G401 (cell line): ENCODE measurements around the gene KIF26B. TPM values are rescaled to one million over a fixed set of nuclear protein-coding genes. Genes with fewer than 3 reads are reported as not detected.

Experiments
- DNase-seq: peaks from one replicate; pipeline ENCODE4 v3.0.0-alpha.2; 2015; ENCODE audit warnings: low spot score
- in situ Hi-C: cut with HindIII; loops from 2 replicates; pipeline ENCODE4 v1.10.0; 2016; ENCODE audit warnings: low sequenced_read_pairs, mixed read lengths
- total RNA-seq: library from RNA; depleted of rRNA; stranded (reverse); fragments of >200 nt; shearing (Covaris generic); gene quantifications from 2 replicates; pipeline ENCODE4 v1.2.3, GENCODE V29; 2014

Gene KIF26B
- total RNA-seq, 1 experiment from 2014 or later, result 9.8 TPM

GRCh38 chr1:245412306-245412705, 257.5 kb downstream of the KIF26B start:
- DNase-seq, result peak; percentile 32
- in situ Hi-C loops, result no loop called here

- in situ Hi-C loops, result no loop called here
- DNase-seq, result no peak
Observed at GRCh38 chr1:245416781-245417180, 262.0 kb downstream of the KIF26B start.

- DNase-seq, result no peak
- in situ Hi-C loops, result no loop called here
Observed at GRCh38 chr1:245418077-245418476, 263.3 kb downstream of the KIF26B start.

- DNase-seq, result no peak
- in situ Hi-C loops, result no loop called here
Observed at GRCh38 chr1:245419461-245419978, 264.7 kb downstream of the KIF26B start.

- in situ Hi-C loops, result no loop called here
- DNase-seq, result no peak
Observed at GRCh38 chr1:245419989-245420388, 265.2 kb downstream of the KIF26B start.

- in situ Hi-C loops, result no loop called here
Observed at GRCh38 chr1:245420926-245421325, 266.1 kb downstream of the KIF26B start.

GRCh38 chr1:245428681-245429080, 273.9 kb downstream of the KIF26B start:
- in situ Hi-C loops, result no loop called here
- no peak for DNase-seq

More at GRCh38 chr1:245420926-245421325, 266.1 kb downstream of the KIF26B start:
- DNase-seq, result no peak

GRCh38 chr1:245431706-245432105, 276.9 kb downstream of the KIF26B start:
- in situ Hi-C loops, result no loop called here
- peak; percentile 69 for DNase-seq

- no peak for DNase-seq
- in situ Hi-C loops, result no loop called here
Observed at GRCh38 chr1:245432228-245432875, 277.6 kb downstream of the KIF26B start.

- DNase-seq, result no peak
- in situ Hi-C loops, result no loop called here
Observed at GRCh38 chr1:245433561-245433960, 278.8 kb downstream of the KIF26B start.

GRCh38 chr1:245434280-245434679, 279.5 kb downstream of the KIF26B start:
- no peak for DNase-seq
- in situ Hi-C loops, result no loop called here

- in situ Hi-C loops, result no loop called here
Observed at GRCh38 chr1:245436407-245436806, 281.6 kb downstream of the KIF26B start.

GRCh38 chr1:245437369-245438062, 282.7 kb downstream of the KIF26B start:
- in situ Hi-C loops, result no loop called here
- no peak for DNase-seq

More at GRCh38 chr1:245436407-245436806, 281.6 kb downstream of the KIF26B start:
- no peak for DNase-seq

GRCh38 chr1:245440922-245441321, 286.1 kb downstream of the KIF26B start:
- DNase-seq, result peak; percentile 45
- in situ Hi-C loops, result no loop called here

- DNase-seq, result no peak
- in situ Hi-C loops, result no loop called here
Observed at GRCh38 chr1:245441689-245442088, 286.9 kb downstream of the KIF26B start.

GRCh38 chr1:245444147-245444828, 289.5 kb downstream of the KIF26B start:
- peak; percentile 13 for DNase-seq
- in situ Hi-C loops, result no loop called here

GRCh38 chr1:245444945-245445344, 290.2 kb downstream of the KIF26B start:
- in situ Hi-C loops, result no loop called here
- no peak for DNase-seq

GRCh38 chr1:245448531-245448930, 293.7 kb downstream of the KIF26B start:
- in situ Hi-C loops, result no loop called here
- DNase-seq, result no peak

- in situ Hi-C loops, result no loop called here
- DNase-seq, result peak; percentile 44
Observed at GRCh38 chr1:245448975-245449431, 294.2 kb downstream of the KIF26B start.

- in situ Hi-C loops, result no loop called here
- no peak for DNase-seq
Observed at GRCh38 chr1:245453541-245453940, 298.8 kb downstream of the KIF26B start.
